ENCODE results near the gene MGMT. TPM values are rescaled to one million over a fixed set of nuclear protein-coding genes. Genes with fewer than 3 reads are reported as not detected.

MGMT gene
- total RNA-seq, 1 experiment from 2014 or later, result 21.2 TPM

DNA sequence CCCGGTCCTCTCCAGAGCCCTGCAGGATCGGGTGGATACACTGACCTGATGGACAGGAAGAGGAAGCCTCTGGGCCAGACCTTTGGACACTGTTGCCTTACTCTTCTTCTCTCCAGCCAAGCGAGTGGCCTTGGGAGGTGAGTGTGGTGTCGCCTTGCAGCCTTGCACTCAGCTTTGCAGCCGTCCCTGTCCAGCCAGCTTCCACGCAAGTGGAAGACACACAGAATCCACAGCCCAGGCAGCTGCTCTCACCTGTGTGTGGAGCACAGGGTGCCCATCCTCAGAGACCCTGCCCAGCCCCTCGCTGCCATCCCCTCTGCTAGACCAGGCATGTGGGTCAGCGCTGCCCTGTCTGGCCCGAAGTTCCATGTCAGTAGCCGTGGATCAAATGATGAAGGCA lies 258.0 kb downstream of the MGMT start:
- no TSS peak for BruUV-seq (replicated peaks)
- no peaks in the 10 kb centered on the region for H3K36me3 ChIP-seq (ENCODE audit: low read depth)
- H3K27me3 ChIP-seq (ENCODE audit: insufficient read depth, low read depth), result no peaks in the 10 kb centered on the region
- no peak overlapping the region for H3K4me3 ChIP-seq
- H4K20me1 ChIP-seq (ENCODE audit: insufficient read depth), result no peaks in the 10 kb centered on the region
- CTCF ChIA-PET, result no interaction called here
- no peak for TF ChIP-seq EZH2 (IDR thresholded peaks at IDR 0.05; ENCODE audit: low read depth)
- TF ChIP-seq CTCF (conservative IDR thresholded peaks at IDR 0.05), result no peak
- no peaks in the 10 kb centered on the region for H3K9me3 ChIP-seq (ENCODE audit: insufficient read depth, low read depth)
- intact Hi-C loops (cut with micrococcal nuclease; ENCODE audit: unreplicated experiment), result no loop called here
- no peak overlapping the region for H2AFZ ChIP-seq
- no peaks in the 10 kb centered on the region for H3K9me2 ChIP-seq (ENCODE audit: insufficient read depth)
- no peak overlapping the region for H3K27ac ChIP-seq
- no peaks in the 10 kb centered on the region for H3F3A ChIP-seq (ENCODE audit: insufficient read depth, low read depth)
- H3K4me2 ChIP-seq, result no peak overlapping the region
- DNase-seq, result no peak
- no peaks in the 10 kb centered on the region for H3K4me1 ChIP-seq (replicated peaks; ENCODE audit: insufficient read depth)
- H3K79me2 ChIP-seq (ENCODE audit: low read depth), result no peaks in the 10 kb centered on the region
- POLR2A ChIA-PET (ENCODE audit: unreplicated experiment), result no interaction called here

- H3K4me2 ChIP-seq, result no peak overlapping the region
- H3F3A ChIP-seq (ENCODE audit: insufficient read depth, low read depth), result no peaks in the 10 kb centered on the region
- H2AFZ ChIP-seq, result no peak overlapping the region
- no peaks in the 10 kb centered on the region for H3K36me3 ChIP-seq (ENCODE audit: low read depth)
- TF ChIP-seq CTCF (conservative IDR thresholded peaks at IDR 0.05), result no peak
- no peak for TF ChIP-seq EZH2 (IDR thresholded peaks at IDR 0.05; ENCODE audit: low read depth)
- no peaks in the 10 kb centered on the region for H3K4me1 ChIP-seq (replicated peaks; ENCODE audit: insufficient read depth)
- no peak overlapping the region for H3K27ac ChIP-seq
- no peak for DNase-seq
- POLR2A ChIA-PET (ENCODE audit: unreplicated experiment), result no interaction called here
- intact Hi-C loops (cut with micrococcal nuclease; ENCODE audit: unreplicated experiment), result no loop called here
- H3K79me2 ChIP-seq (ENCODE audit: low read depth), result no peaks in the 10 kb centered on the region
- no peak overlapping the region for H3K4me3 ChIP-seq
- H4K20me1 ChIP-seq (ENCODE audit: insufficient read depth), result no peaks in the 10 kb centered on the region
- CTCF ChIA-PET, result no interaction called here
- BruUV-seq (replicated peaks), result no TSS peak
- H3K27me3 ChIP-seq (ENCODE audit: insufficient read depth, low read depth), result no peaks in the 10 kb centered on the region
- no peaks in the 10 kb centered on the region for H3K9me2 ChIP-seq (ENCODE audit: insufficient read depth)
- H3K9me3 ChIP-seq (ENCODE audit: insufficient read depth, low read depth), result no peaks in the 10 kb centered on the region
Observed at GRCh38 chr10:129725482-129725881, 258.4 kb downstream of the MGMT start.

DNA sequence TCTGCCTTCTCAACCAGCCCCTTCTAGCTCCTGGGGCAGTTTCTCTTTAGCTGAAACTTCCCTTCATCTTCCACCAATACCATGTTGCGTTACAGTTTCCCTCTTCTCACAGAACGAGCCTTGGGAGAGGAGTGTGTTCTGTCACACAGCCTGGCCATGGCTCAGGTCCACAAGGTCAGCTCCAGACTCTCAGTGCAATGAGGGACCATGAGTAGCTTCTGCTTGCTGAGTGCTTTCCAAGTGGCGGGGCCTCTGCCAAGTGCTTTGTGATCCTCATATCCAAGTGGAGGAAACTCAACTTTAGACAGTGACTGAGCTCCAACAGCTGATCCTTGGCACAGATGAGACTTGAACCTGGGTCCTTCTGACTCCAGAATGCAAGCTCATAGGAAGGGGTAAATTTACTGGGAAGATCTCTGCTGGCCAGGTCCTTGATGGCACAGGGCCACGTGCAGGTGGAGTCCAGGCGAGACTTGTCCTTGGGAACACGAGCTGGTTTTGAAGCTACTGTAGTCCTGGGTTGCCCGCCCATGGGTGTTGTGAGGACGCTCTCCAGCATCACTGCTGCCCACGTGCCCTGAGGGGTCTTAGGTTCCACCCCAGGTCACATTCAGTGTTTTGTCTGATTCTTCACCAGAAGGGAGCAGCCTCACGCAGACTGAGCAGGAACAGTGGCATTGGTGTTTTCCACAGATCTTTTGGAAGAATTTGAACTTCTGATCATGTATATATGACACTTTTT lies 259.0 kb downstream of the MGMT start:
- no peak overlapping the region for H3K4me3 ChIP-seq
- H3K4me2 ChIP-seq, result no peak overlapping the region
- no peaks in the 10 kb centered on the region for H3K4me1 ChIP-seq (replicated peaks; ENCODE audit: insufficient read depth)
- no peaks in the 10 kb centered on the region for H3K9me2 ChIP-seq (ENCODE audit: insufficient read depth)
- H2AFZ ChIP-seq, result no peak overlapping the region
- TF ChIP-seq CTCF (conservative IDR thresholded peaks at IDR 0.05) (no peak), EZH2 (IDR thresholded peaks at IDR 0.05; ENCODE audit: low read depth) (no peak)
- no peaks in the 10 kb centered on the region for H3K27me3 ChIP-seq (ENCODE audit: insufficient read depth, low read depth)
- ChIA-PET CTCF (no interaction called here), POLR2A (ENCODE audit: unreplicated experiment) (no interaction called here)
- H3F3A ChIP-seq (ENCODE audit: insufficient read depth, low read depth), result no peaks in the 10 kb centered on the region
- intact Hi-C loops (cut with micrococcal nuclease; ENCODE audit: unreplicated experiment), result no loop called here
- H3K9me3 ChIP-seq (ENCODE audit: insufficient read depth, low read depth), result no peaks in the 10 kb centered on the region
- BruUV-seq (replicated peaks), result no TSS peak
- H4K20me1 ChIP-seq (ENCODE audit: insufficient read depth), result no peaks in the 10 kb centered on the region
- no peaks in the 10 kb centered on the region for H3K79me2 ChIP-seq (ENCODE audit: low read depth)
- no peak for DNase-seq
- no peaks in the 10 kb centered on the region for H3K36me3 ChIP-seq (ENCODE audit: low read depth)
- no peak overlapping the region for H3K27ac ChIP-seq

Data from PC-9 (cell line).